GM12878 (cell line): Measurements from ENCODE around the gene ARL5A. TPM values are rescaled to one million over a fixed set of nuclear protein-coding genes. Genes with fewer than 3 reads are reported as not detected.

Experiments
- ATAC-seq: fragments of 200-7000 bp; cut with Tn5 transposase; 3 replicates; pipeline ENCODE4 v1.9.1; 2020; ENCODE audit warnings: mild to moderate bottlenecking, moderate library complexity
- BruUV-seq: library from RNA; stranded (reverse); fragments of 400-500 nt; replicated peaks from 2 replicates; lab custom pipeline; 2021; lab: Mats Ljungman, UMichigan
- CTCF ChIA-PET: fragments of 300-600 bp; sonication (Branson Sonifier 250); formaldehyde crosslinking; extraction: SDS; loops from one replicate; lab custom pipeline; 2021; ENCODE audit warnings: inconsistent platforms; lab: Yijun Ruan, JAX
- POLR2A ChIA-PET: fragments of 350-600 bp; formaldehyde crosslinking; extraction: SDS; loops from one replicate; lab custom pipeline; 2021; ENCODE audit warnings: inconsistent platforms; lab: Charles Lee
- RAD21 ChIA-PET: fragments of 300-600 bp; sonication (Branson Sonifier 250); formaldehyde crosslinking; loops from one replicate; lab custom pipeline; 2023; ENCODE audit warnings: antibody characterized with exemption; ENCODE audit not compliant: unreplicated experiment; lab: Charles Lee
- SMC1A ChIA-PET: fragments of 300-600 bp; sonication (Branson Sonifier 250); formaldehyde crosslinking; loops from one replicate; lab custom pipeline; 2023; ENCODE audit not compliant: unreplicated experiment, uncharacterized antibody; lab: Charles Lee
- DNase-seq: peaks from one replicate; pipeline ENCODE4 v3.0.0-alpha.2; 2011; ENCODE audit warnings: low read depth, low spot score
- FAIRE-seq: peaks from 3 replicates; lab custom pipeline; 2011; peaks lifted over from hg19 to GRCh38; lab: Jason Lieb, UNC
- H2AFZ ChIP-seq: 2 replicates; pipeline ENCODE4 v1.6.0; 2011; ENCODE audit warnings: low read depth, low read length, control low read depth; ENCODE audit not compliant: control insufficient read depth
- H3K27ac ChIP-seq: 2 replicates; pipeline ENCODE4 v1.5.1; 2011; ENCODE audit warnings: control low read depth; ENCODE audit not compliant: control insufficient read depth, insufficient read depth
- H3K27me3 ChIP-seq, 2 experiments: replicated peaks in 1 of 2; 2 replicates each; pipeline versions ENCODE4 v1.6.0 to v1.6.1; 2011; ENCODE audit warnings: low read length in 1 of 2; ENCODE audit not compliant: control insufficient read depth in 2 of 2, insufficient read depth in 2 of 2
- H3K36me3 ChIP-seq, 2 experiments: 2 replicates each; pipeline ENCODE4 v1.5.1; 2011; ENCODE audit warnings: low read length in 1 of 2; ENCODE audit not compliant: control insufficient read depth in 2 of 2, insufficient read depth in 2 of 2
- H3K4me1 ChIP-seq: 2 replicates; pipeline ENCODE4 v1.6.1; 2011; ENCODE audit warnings: mild to moderate bottlenecking, low read length, moderate library complexity, mixed read lengths; ENCODE audit not compliant: control insufficient read depth, insufficient read depth
- H3K4me2 ChIP-seq: 2 replicates; pipeline ENCODE4 v1.6.0; 2011; ENCODE audit warnings: control low read depth; ENCODE audit not compliant: control insufficient read depth, insufficient read depth
- H3K4me3 ChIP-seq: fragments of 200-600 bp; sonication (generic); 2 replicates; pipeline ENCODE4 v1.5.1; 2016
- H3K79me2 ChIP-seq: 2 replicates; pipeline ENCODE4 v1.6.0; 2011; ENCODE audit warnings: low read length; ENCODE audit not compliant: control insufficient read depth, insufficient read depth
- H3K9ac ChIP-seq: 2 replicates; pipeline ENCODE4 v1.8.0; 2011; ENCODE audit warnings: low read length, control low read depth, mixed read lengths; ENCODE audit not compliant: control insufficient read depth, insufficient read depth
- H3K9me3 ChIP-seq: replicated peaks from 3 replicates; pipeline ENCODE4 v1.5.1; 2011; ENCODE audit warnings: mild to moderate bottlenecking, low read length; ENCODE audit not compliant: control insufficient read depth, insufficient read depth
- H4K20me1 ChIP-seq: 2 replicates; pipeline ENCODE4 v1.6.0; 2011; ENCODE audit not compliant: control insufficient read depth, insufficient read depth
- CHD4 ChIP-seq: fragments of 200-600 bp; sonication (generic); IDR thresholded peaks from 2 replicates; pipeline ENCODE4 v1.6.1; 2016; ENCODE audit warnings: mild to moderate bottlenecking
- IRF5 ChIP-seq: fragments of 450-650 bp; IDR thresholded peaks from 2 replicates; pipeline ENCODE4 v1.6.1; 2017; ENCODE audit warnings: borderline replicate concordance
- NR2F1 ChIP-seq: fragments of 450-650 bp; conservative IDR thresholded peaks from 2 replicates; pipeline ENCODE4 v1.6.1; 2017; ENCODE audit warnings: mild to moderate bottlenecking
- PRDM15 ChIP-seq: fragments of 450-650 bp; formaldehyde crosslinking; IDR thresholded peaks from 2 replicates; pipeline ENCODE4 v1.4.0; 2020; ENCODE audit warnings: mild to moderate bottlenecking, moderate library complexity
- RAD21 ChIP-seq: IDR thresholded peaks from 2 replicates; pipeline ENCODE4 v1.6.1; 2011; ENCODE audit warnings: mild to moderate bottlenecking, low read depth, low read length, moderate library complexity; ENCODE audit not compliant: insufficient read depth
- SIN3A ChIP-seq: IDR thresholded peaks from 2 replicates; pipeline ENCODE4 v1.6.1; 2012; ENCODE audit warnings: low read depth, low read length, improper control_type of control experiment
- SMAD5 ChIP-seq: IDR thresholded peaks from 2 replicates; pipeline ENCODE4 v1.6.1; 2016; ENCODE audit warnings: antibody characterized with exemption, low read depth
- TAF1 ChIP-seq: IDR thresholded peaks from 2 replicates; pipeline ENCODE4 v1.6.1; 2011; ENCODE audit warnings: mild to moderate bottlenecking, low read depth, low read length, borderline replicate concordance
- TCF12 ChIP-seq: IDR thresholded peaks from 2 replicates; pipeline ENCODE4 v1.6.1; 2011; ENCODE audit warnings: low read depth, mild to moderate bottlenecking, low read length
- TCF3 ChIP-seq: IDR thresholded peaks from 2 replicates; pipeline ENCODE4 v1.6.1; 2012; ENCODE audit warnings: low read depth, mild to moderate bottlenecking, low read length, borderline replicate concordance; ENCODE audit not compliant: insufficient read depth
- YY1 ChIP-seq: IDR thresholded peaks from 2 replicates; pipeline ENCODE4 v1.6.1; 2011; ENCODE audit warnings: low read depth, mild to moderate bottlenecking, low read length
- WGBS: methylation state at CpG from one replicate; pipeline ENCODE4 v1.1.6; 2016; ENCODE audit warnings: low lambda C conversion rate; ENCODE audit not compliant: insufficient replicate concordance, insufficient coverage; ENCODE audit errors: missing lambda C conversion rate; 5-methylcytosine and 5-hydroxymethylcytosine counted together
- in situ Hi-C: fragments of 300-500 bp; cut with MboI; formaldehyde crosslinking; loops from 9 replicates; pipeline ENCODE4 v1.14.3; 2018; ENCODE audit warnings: mixed read lengths
- intact Hi-C: fragments of 100-400 bp; cut with micrococcal nuclease; formaldehyde crosslinking; loops from one replicate; pipeline ENCODE4 v1.14.2; 2022; ENCODE audit not compliant: unreplicated experiment
- polyA plus RNA-seq, 11 experiments: library from polyadenylated mRNA; depleted of rRNA in 4 of 11; unstranded in 6 of 11; stranded (reverse) in 5 of 11; fragments of >200 nt; fragmentation: Nextera tagmentation in 4 of 11; fragmentation: Illumina TruSeq in 1 of 11; extraction: Ambion mirVana in 4 of 11; extraction: Trizol in 1 of 11; gene quantifications; 1 replicate in 1 of 11; 2 replicates in 10 of 11; pipeline versions ENCODE4 v1.2.1 to v1.2.3, GENCODE V29; 2011 to 2016; ENCODE audit warnings: inconsistent platforms in 2 of 11, missing spikeins in 2 of 11, low read depth in 1 of 11
- total RNA-seq, 4 experiments: library from RNA; depleted of rRNA in 3 of 4; stranded (reverse); fragments of >200 nt in 3 of 4; fragmentation: Illumina TruSeq in 1 of 4; extraction: Trizol in 1 of 4; gene quantifications; 2 replicates each; pipeline versions ENCODE4 v1.2.1 to v1.2.3, GENCODE V29; 2013 to 2021

Gene ARL5A
- total and polyA plus RNA-seq, 10 of the 15 experiments (the other 5 are each of a cell fraction or from before 2014, with no cell fraction given) = 9.4 to 52.9 (median 32.0) TPM

- DNase-seq (no peak), ATAC-seq (no peak), FAIRE-seq (no peak)
- peak overlapping the region; percentile 54 for H3K27ac ChIP-seq
- ChIA-PET POLR2A (no interaction called here), SMC1A (no interaction called here), RAD21 (interaction anchor here (0.7 kb wide), 1 partner anchor 664 kb away, joined by 3 read pairs; no protein-coding TSS in a partner anchor), CTCF (no interaction called here)
- no peaks in the 10 kb centered on the region for H3K36me3 ChIP-seq
- H3K9ac ChIP-seq = 0 out of 2 replicates have a peak overlapping the region, but pooled peaks have one; percentile 7
- H3K27me3 ChIP-seq = no peaks in the 10 kb centered on the region
- TF ChIP-seq SIN3A (no peak), TCF3 (0 out of 2 replicates have a peak, but pooled peaks have one; percentile 59)
- in situ Hi-C loops = loop anchor here (10.0 kb wide), 1 partner anchor 322 kb away; no protein-coding TSS in a partner anchor
- no peaks in the 10 kb centered on the region for H3K79me2 ChIP-seq
- no peak overlapping the region for H3K4me3 ChIP-seq
- peaks cover 40% of the 10 kb centered on the region for H3K4me1 ChIP-seq
- H3K4me2 ChIP-seq = peak overlapping the region; percentile 30; the same call in 1 of the 2 replicates
- intact Hi-C loops = no loop called here
- no TSS peak for BruUV-seq
- H3K9me3 ChIP-seq = no peaks in the 10 kb centered on the region
- whole genome bisulfite sequencing = 49% methylated on average over 8 of the region's 8 CpGs
- H2AFZ ChIP-seq = no peak overlapping the region; the same call in none of the 2 replicates
- no peaks in the 10 kb centered on the region for H4K20me1 ChIP-seq
Observed at GRCh38 chr2:151842830-151843690, 14.8 kb upstream of the ARL5A start.

GRCh38 chr2:151841047-151841424 lies 12.8 kb upstream of the ARL5A start:
- Histone ChIP-seq H3K9ac (no peak overlapping the region; the same call in 1 of the 2 replicates), H3K4me3 (no peak overlapping the region), H2AFZ (no peak overlapping the region), H3K79me2 (no peaks in the 10 kb centered on the region), H4K20me1 (no peaks in the 10 kb centered on the region), H3K27ac (peak overlapping the region; percentile 72), H3K4me2 (peak overlapping the region; percentile 66), H3K4me1 (peaks cover 40% of the 10 kb centered on the region), H3K9me3 (no peaks in the 10 kb centered on the region), H3K36me3 (no peaks in the 10 kb centered on the region), H3K27me3 (no peaks in the 10 kb centered on the region)
- intact Hi-C loops (no loop called here), in situ Hi-C loops (loop anchor here (10.0 kb wide), 1 partner anchor 324 kb away; no protein-coding TSS in a partner anchor)
- DNase-seq (no peak), ATAC-seq (no peak), FAIRE-seq (no peak)
- RAD21 ChIA-PET = interaction anchor here (0.9 to 2.1 kb wide), 7 partner anchors 9 to 69 kb away, joined by 3 to 6 read pairs (median 4); no protein-coding TSS in a partner anchor
- WGBS = 93% methylated on average over 2 of the region's 2 CpGs
- CTCF ChIA-PET = interaction anchor here (0.8 to 1.5 kb wide), 4 partner anchors 8 to 184 kb away, joined by 3 to 7 read pairs (median 4); no protein-coding TSS in a partner anchor
- POLR2A ChIA-PET = no interaction called here
- SMC1A ChIA-PET = interaction anchor here (0.6 to 1.8 kb wide), 12 partner anchors 8 to 543 kb away, joined by 3 to 9 read pairs (median 4); partner anchors contain the start of gene ARL5A
- no TSS peak for BruUV-seq
- TF ChIP-seq CHD4 (no peak), IRF5 (no peak), RAD21 (no peak), YY1 (no peak), SMAD5 (no peak), NR2F1 (no peak), TAF1 (no peak), PRDM15 (CRISPR knock-in tag) (no peak), TCF12 (no peak)
